ENCODE data around the gene MAP2. TPM values are rescaled to one million over a fixed set of nuclear protein-coding genes. Genes with fewer than 3 reads are reported as not detected.

Gene MAP2
- total and polyA plus RNA-seq, 2 of the 8 experiments (the other 6 are each of a cell fraction or from before 2014, with no cell fraction given) = 5.9 to 9.4 TPM

DNA sequence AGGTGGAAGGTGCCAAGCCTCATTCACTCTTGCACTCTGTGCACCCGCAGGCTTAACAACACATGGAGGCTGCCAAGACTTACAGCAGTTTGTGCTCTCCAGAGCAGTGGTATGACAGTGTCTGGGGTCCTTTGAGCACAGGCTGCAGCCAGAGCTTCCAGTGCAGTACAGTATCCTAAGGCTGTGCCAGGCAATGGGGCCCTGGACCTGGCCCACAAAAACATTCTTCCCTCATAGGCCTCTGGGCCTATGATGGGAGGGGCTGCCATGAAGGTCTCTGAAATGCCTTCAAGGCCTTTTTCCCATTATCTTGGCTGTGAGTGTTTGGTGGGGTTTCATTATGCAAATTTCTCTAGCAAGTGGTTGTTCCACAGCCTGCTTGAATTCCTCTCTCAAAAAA is 74.8 kb downstream of the MAP2 start:
- Histone ChIP-seq H3K9ac (replicated peaks in 1 of 4; ENCODE audit: extremely low read depth in 1 of 4, low read depth in 3 of 4, low read length in 3 of 4) (no peak overlapping the region), H3K18ac (ENCODE audit: extremely low read depth, low read length) (no peak overlapping the region), H2BK15ac (ENCODE audit: low read length) (no peak overlapping the region), H3K4me3 (ENCODE audit: extremely low read depth in 1 of 4, insufficient read depth in 2 of 4, low read depth in 3 of 4, low read length in 4 of 4) (no peak overlapping the region), H3K79me2 (ENCODE audit: control insufficient read depth in 1 of 2, insufficient read depth in 2 of 2, low read length in 2 of 2) (no peaks in the 10 kb centered on the region), H3K4ac (replicated peaks; ENCODE audit: insufficient read length, low read depth, low read length) (no peak overlapping the region), H3K27ac (ENCODE audit: low read depth, low read length) (no peak overlapping the region), H3K4me1 (replicated peaks in 1 of 4; ENCODE audit: control insufficient read depth in 3 of 4, insufficient read depth in 4 of 4, low read length in 3 of 4) (no peaks in the 10 kb centered on the region), H4K8ac (ENCODE audit: extremely low read depth, insufficient read depth, low read length) (no peak overlapping the region), H2AK5ac (ENCODE audit: low read depth, low read length) (no peak overlapping the region), H2BK120ac (replicated peaks; ENCODE audit: low read depth, low read length) (no peak overlapping the region), H3K9me3 (ENCODE audit: insufficient read depth in 2 of 2, low read depth in 1 of 2, low read length in 1 of 2) (peaks cover 5 to 8% of the 10 kb centered on the region in 2 experiments; a peak in 3 of 4 replicates), H3K23ac (ENCODE audit: insufficient read length) (no peak overlapping the region), H3K14ac (ENCODE audit: insufficient read length) (no peak overlapping the region), H4K5ac (ENCODE audit: insufficient read length, low read depth, low read length) (no peak overlapping the region), H4K20me1 (replicated peaks in 1 of 2; ENCODE audit: control insufficient read depth in 1 of 2, insufficient read depth in 2 of 2, low read length in 2 of 2) (no peaks in the 10 kb centered on the region), H2BK5ac (ENCODE audit: low read depth, low read length) (no peak overlapping the region), H2BK12ac (ENCODE audit: low read depth, low read length) (no peak overlapping the region), H3K27me3 (replicated peaks in 1 of 4; ENCODE audit: control insufficient read depth in 3 of 4, extremely low read depth in 1 of 4, insufficient read depth in 3 of 4, low read length in 3 of 4) (no peaks in the 10 kb centered on the region), H4K91ac (replicated peaks; ENCODE audit: insufficient read length, low read length) (no peak overlapping the region), H3K79me1 (ENCODE audit: low read depth, low read length) (no peaks in the 10 kb centered on the region), H3K4me2 (ENCODE audit: insufficient read depth in 1 of 2, low read depth in 2 of 2, low read length in 2 of 2) (no peak overlapping the region), H3K56ac (replicated peaks; ENCODE audit: insufficient read length, low read depth, low read length) (no peak overlapping the region), H3K36me3 (ENCODE audit: control insufficient read depth in 2 of 4, insufficient read depth in 4 of 4, low read length in 3 of 4) (no peaks in the 10 kb centered on the region), H2AFZ (ENCODE audit: low read length) (no peak overlapping the region), H2BK20ac (ENCODE audit: low read length) (no peak overlapping the region), H3K23me2 (ENCODE audit: low read depth, low read length) (no peaks in the 10 kb centered on the region)
- WGBS, 2 experiments (ENCODE audit: extremely low coverage in 1 of 2, insufficient coverage in 1 of 2, insufficient read length in 1 of 2, insufficient replicate concordance in 2 of 2, low coverage in 1 of 2, low lambda C conversion rate in 2 of 2, missing lambda C conversion rate in 1 of 2) = 94% methylated on average over 1 of the region's 1 CpG; no CpG with 5 or more reads in 1 of the 2 experiments
- ChIA-PET CTCF (ENCODE audit: partially characterized antibody) (interaction anchor here (0.6 to 1.3 kb wide), 2 partner anchors 463 to 861 kb away, joined by 3 read pairs; no protein-coding TSS in a partner anchor), POLR2A (ENCODE audit: partially characterized antibody) (no interaction called here)
- DNase-seq (ENCODE audit: low read depth in 1 of 2, low spot score in 2 of 2) (no peak), FAIRE-seq (no peak)
- TF ChIP-seq TEAD4 (IDR thresholded peaks at IDR 0.05; ENCODE audit: low read depth, low read length) (no peak), CEBPB (IDR thresholded peaks at IDR 0.05; ENCODE audit: low read depth, low read length) (no peak), BACH1 (IDR thresholded peaks at IDR 0.05; ENCODE audit: low read length) (no peak), ASH2L (IDR thresholded peaks at IDR 0.05; ENCODE audit: low read length) (no peak), FOSL1 (IDR thresholded peaks at IDR 0.05; ENCODE audit: insufficient read depth, low read depth, low read length) (no peak), SP4 (IDR thresholded peaks at IDR 0.05; ENCODE audit: low read length) (no peak)

Measured in H1 (cell line).